Muscle of leg (tissue), 11 donors: ENCODE data around the gene KCNG2. TPM values are rescaled to one million over a fixed set of nuclear protein-coding genes. Genes with fewer than 3 reads are reported as not detected.
"Not testable (repeated sequence)": the region's sequence is repeated elsewhere in the genome, so short reads cannot be mapped to it uniquely, and the experiment has no call there.

Experiments
- DNase-seq: peaks from one replicate; pipeline ENCODE4 v3.0.0; 2013
- H3K27ac ChIP-seq: one replicate; pipeline ENCODE4 v1.5.1; 2013; ENCODE audit warnings: mild to moderate bottlenecking, low read length, control low read depth
- H3K27me3 ChIP-seq: one replicate; pipeline ENCODE4 v1.6.1; 2013; ENCODE audit warnings: low read length; ENCODE audit not compliant: control insufficient read depth, insufficient read depth
- H3K36me3 ChIP-seq: one replicate; pipeline ENCODE4 v1.6.1; 2013; ENCODE audit warnings: low read length; ENCODE audit not compliant: control insufficient read depth, insufficient read depth
- H3K4me1 ChIP-seq: one replicate; pipeline ENCODE4 v1.6.1; 2013; ENCODE audit warnings: low read length; ENCODE audit not compliant: control insufficient read depth, insufficient read depth
- H3K4me3 ChIP-seq: one replicate; pipeline ENCODE4 v1.5.1; 2013; ENCODE audit warnings: low read length, control low read depth
- H3K9me3 ChIP-seq: replicated peaks from 2 replicates; pipeline ENCODE4 v1.6.1; 2013; ENCODE audit warnings: low read depth, low read length; ENCODE audit not compliant: control insufficient read depth
- WGBS: methylation state at CpG from one replicate; pipeline ENCODE4 v1.1.5; 2013; ENCODE audit warnings: missing lambda C conversion rate; ENCODE audit not compliant: insufficient coverage; 5-methylcytosine and 5-hydroxymethylcytosine counted together
- polyA plus RNA-seq, 8 donors: library from polyadenylated mRNA; unstranded; fragments of 120-200 nt; gene quantifications; one replicate each; pipeline versions ENCODE4 v1.2.1 to v1.2.3, GENCODE V29; 2013; ENCODE audit warnings: inconsistent platforms in 1 of 8, low replicate concordance in 1 of 8; ENCODE audit not compliant: insufficient read length in 8 of 8, insufficient read depth in 1 of 8
- total RNA-seq: library from RNA; stranded (reverse); fragments of 120-200 nt; gene quantifications from one replicate; pipeline ENCODE4 v1.2.4, GENCODE V29; 2013

Gene KCNG2
- total and polyA plus RNA-seq, 9 donors = 0.44 to 1.1 (median 0.63) TPM

DNA sequence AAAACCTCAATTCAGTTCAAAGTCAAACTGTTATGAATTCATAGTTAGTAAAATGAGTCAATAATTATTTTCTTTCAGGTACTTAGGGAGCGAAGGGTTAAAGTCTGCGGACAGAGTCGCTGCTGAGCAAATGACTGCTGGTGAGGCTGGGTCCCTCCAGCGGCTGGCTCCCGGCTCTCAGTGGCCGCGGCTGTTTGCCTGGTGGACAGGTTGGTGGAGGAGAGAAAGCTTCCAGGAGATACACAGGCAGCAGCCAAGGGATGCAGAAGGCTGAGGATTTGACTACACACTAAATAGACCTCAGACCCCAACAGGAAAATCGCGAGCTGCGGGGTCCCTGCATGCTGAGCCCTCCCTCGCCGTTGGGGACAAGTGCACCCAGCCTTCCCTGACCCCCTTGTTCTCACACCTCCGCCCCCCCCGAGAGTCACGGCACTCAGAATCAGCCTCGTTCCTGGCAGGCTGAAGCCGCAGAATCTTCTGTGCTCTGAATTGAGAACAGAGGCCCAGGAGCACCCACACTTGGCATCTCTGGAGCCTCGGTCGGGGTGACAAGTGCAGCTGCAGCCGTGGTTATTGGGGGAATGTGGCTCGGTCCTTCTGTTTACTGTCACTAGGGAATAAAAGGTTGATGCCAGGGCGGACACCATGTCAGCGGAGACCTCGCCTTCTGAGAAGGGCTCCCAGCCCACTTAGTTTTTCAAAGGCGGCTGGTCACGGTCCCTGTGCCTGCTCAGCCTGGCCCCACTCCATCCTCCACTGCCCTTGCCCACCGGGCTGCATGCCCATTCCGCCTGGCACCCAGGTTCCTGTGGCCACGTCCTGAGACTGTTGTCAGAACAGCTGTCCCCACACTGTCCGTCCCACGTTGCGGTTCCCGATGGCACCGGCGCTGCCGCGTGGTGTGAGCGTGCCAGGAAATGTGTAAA lies 79.7 kb downstream of the KCNG2 start:
- Histone ChIP-seq H3K9me3 (peaks cover 5% of the 10 kb centered on the region), H3K27ac (no peak overlapping the region), H3K4me1 (peaks cover 13% of the 10 kb centered on the region), H3K4me3 (no peak overlapping the region), H3K36me3 (no peaks in the 10 kb centered on the region), H3K27me3 (peaks cover 10% of the 10 kb centered on the region)
- no peak for DNase-seq
- WGBS = 47% methylated on average over 32 of the region's 38 CpGs

GRCh38 chr18:79878246-79878645 lies 80.5 kb downstream of the KCNG2 start:
- not testable (repeated sequence) for H3K4me3 ChIP-seq, H3K27me3 ChIP-seq, H3K9me3 ChIP-seq, H3K27ac ChIP-seq, H3K36me3 ChIP-seq, H3K4me1 ChIP-seq, DNase-seq
- WGBS = 97% methylated on average over 24 of the region's 25 CpGs

DNA sequence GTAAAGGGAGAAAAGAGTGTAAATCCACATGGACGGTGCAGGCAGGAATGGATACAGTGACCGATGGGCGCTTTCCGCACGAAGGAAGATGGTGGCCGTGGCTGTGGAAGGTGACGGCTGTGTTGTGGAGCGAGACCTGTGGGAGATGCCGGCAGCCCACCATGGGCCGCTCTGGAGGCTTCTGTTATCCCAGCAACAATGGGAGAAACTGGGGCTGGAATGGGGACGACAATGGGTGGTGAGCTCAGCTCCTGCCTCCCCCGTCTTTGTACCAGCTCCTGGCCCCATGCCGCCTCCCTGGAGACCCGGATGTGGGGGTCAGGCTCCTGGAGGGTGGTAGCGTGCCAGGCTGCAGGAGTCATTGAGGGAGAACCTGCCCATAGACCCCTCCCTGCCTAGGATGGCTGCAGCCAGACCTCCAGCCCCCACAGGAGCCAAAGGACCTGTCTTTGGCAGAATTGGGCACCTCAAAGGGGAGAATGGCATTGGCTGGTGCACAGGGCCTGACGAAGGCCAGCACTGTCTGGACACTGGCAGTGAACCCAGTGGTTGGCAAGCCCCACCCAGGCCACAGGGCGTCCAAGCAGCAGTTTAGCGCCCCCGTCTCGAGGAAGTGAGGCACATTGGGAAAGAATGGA lies 81.1 kb downstream of the KCNG2 start:
- 89% methylated on average over 19 of the region's 20 CpGs for WGBS
- Histone ChIP-seq H3K9me3 (peaks cover 5% of the 10 kb centered on the region), H3K27me3 (peaks cover 10% of the 10 kb centered on the region), H3K4me1 (peaks cover 5% of the 10 kb centered on the region), H3K27ac (no peak overlapping the region), H3K36me3 (no peaks in the 10 kb centered on the region), H3K4me3 (no peak overlapping the region)
- DNase-seq = no peak

- DNase-seq = no peak
- WGBS = 88% methylated on average over 10 of the region's 12 CpGs
- Histone ChIP-seq H3K27ac (no peak overlapping the region), H3K9me3 (peaks cover 5% of the 10 kb centered on the region), H3K27me3 (peaks cover 10% of the 10 kb centered on the region), H3K4me1 (peaks cover 3% of the 10 kb centered on the region), H3K36me3 (no peaks in the 10 kb centered on the region), H3K4me3 (no peak overlapping the region)
Measured at GRCh38 chr18:79879566-79879965, 81.8 kb downstream of the KCNG2 start.

- Histone ChIP-seq H3K36me3 (no peaks in the 10 kb centered on the region), H3K4me1 (peaks cover 3% of the 10 kb centered on the region), H3K9me3 (peaks cover 5% of the 10 kb centered on the region), H3K4me3 (no peak overlapping the region), H3K27me3 (peaks cover 5% of the 10 kb centered on the region), H3K27ac (no peak overlapping the region)
- no peak for DNase-seq
- 80% methylated on average over 3 of the region's 11 CpGs for WGBS
Measured at GRCh38 chr18:79881695-79882094, 84.0 kb downstream of the KCNG2 start.

- no peaks in the 10 kb centered on the region for H3K27me3 ChIP-seq
- peaks cover 2% of the 10 kb centered on the region for H3K4me1 ChIP-seq
- 93% methylated on average over 66 of the region's 68 CpGs for WGBS
- no peak for DNase-seq
- H3K27ac ChIP-seq = no peak overlapping the region
- H3K36me3 ChIP-seq = no peaks in the 10 kb centered on the region
- H3K4me3 ChIP-seq = no peak overlapping the region
- peaks cover 12% of the 10 kb centered on the region for H3K9me3 ChIP-seq
Measured at GRCh38 chr18:79882522-79883241, 84.9 kb downstream of the KCNG2 start.

DNA sequence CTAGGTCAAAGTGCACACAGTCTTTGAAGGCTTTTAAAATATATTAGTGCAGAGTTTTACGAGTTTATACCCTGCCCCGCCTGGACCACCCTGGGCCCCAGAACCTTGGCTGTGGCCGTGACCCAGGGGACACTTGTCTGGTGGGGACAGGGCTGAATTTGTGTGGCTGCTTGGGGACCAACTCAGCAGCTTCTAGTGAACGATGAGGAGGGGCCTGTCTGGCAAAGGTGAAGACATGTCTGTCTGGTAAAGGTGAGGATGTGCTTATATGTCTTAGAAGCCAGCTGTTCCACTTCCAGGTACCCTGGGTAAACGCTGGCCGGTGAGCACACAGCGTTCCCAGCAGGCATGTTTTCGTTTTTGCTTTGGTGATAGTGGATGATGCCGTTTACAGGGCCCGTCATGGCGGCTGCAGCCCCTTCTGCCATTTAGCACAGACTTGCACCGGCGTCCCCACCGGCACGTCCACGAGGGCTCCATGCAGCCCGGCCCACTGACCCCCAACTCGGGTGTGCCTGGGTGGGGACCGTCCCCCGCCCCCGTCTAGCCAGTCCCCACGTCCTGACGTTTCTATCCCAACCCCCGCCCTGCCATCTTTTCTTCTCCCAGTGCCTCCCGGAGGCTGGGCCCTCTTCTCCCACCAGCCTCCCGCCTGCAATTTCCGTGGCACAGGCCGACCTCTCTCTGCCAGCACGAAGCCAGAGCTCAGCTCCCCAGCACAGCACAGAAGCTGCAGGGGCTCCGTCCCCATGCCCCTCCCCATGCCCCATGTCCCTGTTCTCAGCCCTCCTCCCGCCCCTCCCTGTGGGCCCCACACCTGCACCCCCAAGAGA lies 85.9 kb downstream of the KCNG2 start:
- peaks cover 17% of the 10 kb centered on the region for H3K9me3 ChIP-seq
- no peak for DNase-seq
- no peaks in the 10 kb centered on the region for H3K4me1 ChIP-seq
- no peaks in the 10 kb centered on the region for H3K27me3 ChIP-seq
- H3K27ac ChIP-seq = no peak overlapping the region
- H3K36me3 ChIP-seq = no peaks in the 10 kb centered on the region
- no peak overlapping the region for H3K4me3 ChIP-seq
- 91% methylated on average over 25 of the region's 31 CpGs for WGBS

- H3K4me3 ChIP-seq = no peak overlapping the region
- WGBS = 91% methylated on average over 29 of the region's 29 CpGs
- H3K27ac ChIP-seq = no peak overlapping the region
- peaks cover 19% of the 10 kb centered on the region for H3K9me3 ChIP-seq
- no peaks in the 10 kb centered on the region for H3K4me1 ChIP-seq
- H3K36me3 ChIP-seq = no peaks in the 10 kb centered on the region
- H3K27me3 ChIP-seq = no peaks in the 10 kb centered on the region
- no peak for DNase-seq
Measured at GRCh38 chr18:79884294-79884962, 86.7 kb downstream of the KCNG2 start.

DNA sequence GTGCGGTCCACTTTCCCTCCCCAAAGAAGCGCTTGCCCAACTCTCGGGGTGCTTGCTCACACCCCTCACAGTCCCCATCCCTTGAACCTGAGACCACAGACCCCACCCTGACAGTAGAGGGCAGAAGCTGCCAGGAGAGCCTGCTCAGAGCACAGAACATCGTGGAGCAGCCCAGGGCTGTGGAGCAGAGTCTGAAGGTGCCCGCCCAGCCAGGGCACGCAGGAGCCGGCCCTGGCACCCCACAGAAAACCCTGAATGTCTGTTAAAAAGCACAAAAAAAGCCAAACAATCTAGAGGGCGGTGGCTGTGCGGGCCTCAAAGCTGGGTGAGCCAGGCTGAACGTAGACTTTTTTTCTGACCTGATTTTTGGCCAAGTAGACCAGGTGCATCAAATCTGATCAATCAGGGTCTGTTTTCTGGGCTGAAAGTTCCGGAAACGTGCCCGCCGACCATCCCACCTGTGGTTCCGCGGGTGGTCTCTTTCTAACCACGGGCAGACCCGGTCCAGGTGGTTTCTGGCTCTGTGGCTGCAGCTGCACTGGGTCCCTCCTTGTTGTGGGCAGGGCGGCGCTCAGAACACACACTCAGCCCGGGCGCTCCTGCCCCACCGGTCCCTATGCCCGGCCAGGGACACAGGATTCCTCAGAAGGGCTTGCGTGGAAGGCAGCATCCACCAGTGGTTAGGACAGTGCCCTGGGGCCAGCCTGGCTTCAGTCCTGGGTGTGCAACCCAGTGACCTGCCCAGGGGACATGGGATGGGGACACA lies 87.4 kb downstream of the KCNG2 start:
- no peak overlapping the region for H3K27ac ChIP-seq
- no peaks in the 10 kb centered on the region for H3K27me3 ChIP-seq
- WGBS = 92% methylated on average over 22 of the region's 25 CpGs
- peaks cover 24% of the 10 kb centered on the region for H3K9me3 ChIP-seq
- no peak overlapping the region for H3K4me3 ChIP-seq
- no peak for DNase-seq
- no peaks in the 10 kb centered on the region for H3K4me1 ChIP-seq
- H3K36me3 ChIP-seq = no peaks in the 10 kb centered on the region
